ENCODE data around the gene TMEM74B. TPM values are rescaled to one million over a fixed set of nuclear protein-coding genes. Genes with fewer than 3 reads are reported as not detected.

Gene TMEM74B
- total and polyA plus RNA-seq, 2 of the 8 experiments (the other 6 are each of a cell fraction or from before 2014, with no cell fraction given), result 4.0 to 6.4 TPM

DNA sequence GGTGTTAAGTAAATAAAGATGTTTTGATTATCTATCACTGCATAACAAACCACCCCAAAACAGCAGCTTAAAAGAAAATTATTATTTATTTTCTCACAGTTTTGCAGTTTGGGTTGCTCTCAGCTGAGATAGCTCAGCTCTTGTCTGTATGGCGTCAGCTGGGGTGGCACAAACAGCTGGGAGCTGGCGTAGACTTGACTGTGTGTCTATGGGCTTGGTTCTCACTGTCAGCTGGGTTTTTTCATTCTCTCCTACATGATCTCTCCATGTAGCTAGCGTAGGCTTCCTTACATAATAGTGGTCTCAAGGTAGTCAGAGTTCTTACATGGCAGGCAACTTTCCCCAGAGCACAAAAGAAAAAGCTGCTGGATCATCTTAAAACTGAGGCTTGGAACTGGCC, 6.5 kb upstream of the TMEM74B start (continued):
- TF ChIP-seq, protein P1, sequence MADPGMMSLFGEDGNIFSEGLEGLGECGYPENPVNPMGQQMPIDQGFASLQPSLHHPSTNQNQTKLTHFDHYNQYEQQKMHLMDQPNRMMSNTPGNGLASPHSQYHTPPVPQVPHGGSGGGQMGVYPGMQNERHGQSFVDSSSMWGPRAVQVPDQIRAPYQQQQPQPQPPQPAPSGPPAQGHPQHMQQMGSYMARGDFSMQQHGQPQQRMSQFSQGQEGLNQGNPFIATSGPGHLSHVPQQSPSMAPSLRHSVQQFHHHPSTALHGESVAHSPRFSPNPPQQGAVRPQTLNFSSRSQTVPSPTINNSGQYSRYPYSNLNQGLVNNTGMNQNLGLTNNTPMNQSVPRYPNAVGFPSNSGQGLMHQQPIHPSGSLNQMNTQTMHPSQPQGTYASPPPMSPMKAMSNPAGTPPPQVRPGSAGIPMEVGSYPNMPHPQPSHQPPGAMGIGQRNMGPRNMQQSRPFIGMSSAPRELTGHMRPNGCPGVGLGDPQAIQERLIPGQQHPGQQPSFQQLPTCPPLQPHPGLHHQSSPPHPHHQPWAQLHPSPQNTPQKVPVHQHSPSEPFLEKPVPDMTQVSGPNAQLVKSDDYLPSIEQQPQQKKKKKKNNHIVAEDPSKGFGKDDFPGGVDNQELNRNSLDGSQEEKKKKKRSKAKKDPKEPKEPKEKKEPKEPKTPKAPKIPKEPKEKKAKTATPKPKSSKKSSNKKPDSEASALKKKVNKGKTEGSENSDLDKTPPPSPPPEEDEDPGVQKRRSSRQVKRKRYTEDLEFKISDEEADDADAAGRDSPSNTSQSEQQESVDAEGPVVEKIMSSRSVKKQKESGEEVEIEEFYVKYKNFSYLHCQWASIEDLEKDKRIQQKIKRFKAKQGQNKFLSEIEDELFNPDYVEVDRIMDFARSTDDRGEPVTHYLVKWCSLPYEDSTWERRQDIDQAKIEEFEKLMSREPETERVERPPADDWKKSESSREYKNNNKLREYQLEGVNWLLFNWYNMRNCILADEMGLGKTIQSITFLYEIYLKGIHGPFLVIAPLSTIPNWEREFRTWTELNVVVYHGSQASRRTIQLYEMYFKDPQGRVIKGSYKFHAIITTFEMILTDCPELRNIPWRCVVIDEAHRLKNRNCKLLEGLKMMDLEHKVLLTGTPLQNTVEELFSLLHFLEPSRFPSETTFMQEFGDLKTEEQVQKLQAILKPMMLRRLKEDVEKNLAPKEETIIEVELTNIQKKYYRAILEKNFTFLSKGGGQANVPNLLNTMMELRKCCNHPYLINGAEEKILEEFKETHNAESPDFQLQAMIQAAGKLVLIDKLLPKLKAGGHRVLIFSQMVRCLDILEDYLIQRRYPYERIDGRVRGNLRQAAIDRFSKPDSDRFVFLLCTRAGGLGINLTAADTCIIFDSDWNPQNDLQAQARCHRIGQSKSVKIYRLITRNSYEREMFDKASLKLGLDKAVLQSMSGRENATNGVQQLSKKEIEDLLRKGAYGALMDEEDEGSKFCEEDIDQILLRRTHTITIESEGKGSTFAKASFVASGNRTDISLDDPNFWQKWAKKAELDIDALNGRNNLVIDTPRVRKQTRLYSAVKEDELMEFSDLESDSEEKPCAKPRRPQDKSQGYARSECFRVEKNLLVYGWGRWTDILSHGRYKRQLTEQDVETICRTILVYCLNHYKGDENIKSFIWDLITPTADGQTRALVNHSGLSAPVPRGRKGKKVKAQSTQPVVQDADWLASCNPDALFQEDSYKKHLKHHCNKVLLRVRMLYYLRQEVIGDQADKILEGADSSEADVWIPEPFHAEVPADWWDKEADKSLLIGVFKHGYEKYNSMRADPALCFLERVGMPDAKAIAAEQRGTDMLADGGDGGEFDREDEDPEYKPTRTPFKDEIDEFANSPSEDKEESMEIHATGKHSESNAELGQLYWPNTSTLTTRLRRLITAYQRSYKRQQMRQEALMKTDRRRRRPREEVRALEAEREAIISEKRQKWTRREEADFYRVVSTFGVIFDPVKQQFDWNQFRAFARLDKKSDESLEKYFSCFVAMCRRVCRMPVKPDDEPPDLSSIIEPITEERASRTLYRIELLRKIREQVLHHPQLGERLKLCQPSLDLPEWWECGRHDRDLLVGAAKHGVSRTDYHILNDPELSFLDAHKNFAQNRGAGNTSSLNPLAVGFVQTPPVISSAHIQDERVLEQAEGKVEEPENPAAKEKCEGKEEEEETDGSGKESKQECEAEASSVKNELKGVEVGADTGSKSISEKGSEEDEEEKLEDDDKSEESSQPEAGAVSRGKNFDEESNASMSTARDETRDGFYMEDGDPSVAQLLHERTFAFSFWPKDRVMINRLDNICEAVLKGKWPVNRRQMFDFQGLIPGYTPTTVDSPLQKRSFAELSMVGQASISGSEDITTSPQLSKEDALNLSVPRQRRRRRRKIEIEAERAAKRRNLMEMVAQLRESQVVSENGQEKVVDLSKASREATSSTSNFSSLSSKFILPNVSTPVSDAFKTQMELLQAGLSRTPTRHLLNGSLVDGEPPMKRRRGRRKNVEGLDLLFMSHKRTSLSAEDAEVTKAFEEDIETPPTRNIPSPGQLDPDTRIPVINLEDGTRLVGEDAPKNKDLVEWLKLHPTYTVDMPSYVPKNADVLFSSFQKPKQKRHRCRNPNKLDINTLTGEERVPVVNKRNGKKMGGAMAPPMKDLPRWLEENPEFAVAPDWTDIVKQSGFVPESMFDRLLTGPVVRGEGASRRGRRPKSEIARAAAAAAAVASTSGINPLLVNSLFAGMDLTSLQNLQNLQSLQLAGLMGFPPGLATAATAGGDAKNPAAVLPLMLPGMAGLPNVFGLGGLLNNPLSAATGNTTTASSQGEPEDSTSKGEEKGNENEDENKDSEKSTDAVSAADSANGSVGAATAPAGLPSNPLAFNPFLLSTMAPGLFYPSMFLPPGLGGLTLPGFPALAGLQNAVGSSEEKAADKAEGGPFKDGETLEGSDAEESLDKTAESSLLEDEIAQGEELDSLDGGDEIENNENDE (IDR thresholded peaks at IDR 0.05; ENCODE audit: insufficient replicate concordance, low read length), result no peak
